ENCODE measurements around the gene CORO1A.

DNA sequence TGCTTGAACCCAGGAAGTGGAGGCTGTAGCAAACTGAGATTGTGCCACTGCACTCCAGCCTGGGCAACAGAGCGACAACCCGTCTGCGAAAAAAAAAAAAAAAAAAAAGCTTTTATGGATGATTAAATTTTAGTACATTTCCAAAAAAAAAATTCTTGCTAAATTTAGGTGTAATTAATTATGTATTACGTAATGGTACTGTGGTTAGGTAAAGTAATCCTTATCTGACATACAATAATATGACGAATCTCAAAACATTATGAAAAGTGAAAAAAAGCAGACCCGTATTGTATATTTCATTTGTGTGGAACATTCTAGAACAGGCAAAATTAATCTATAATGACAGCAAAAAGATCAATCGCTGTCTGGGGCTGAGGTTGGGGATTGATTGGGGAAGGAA is 10.3 kb upstream of the CORO1A start:
- TF ChIP-seq POLR2AphosphoS5 (IDR thresholded peaks at IDR 0.05; ENCODE audit: borderline replicate concordance, low read depth, low read length), result no peak
- TF ChIP-seq EZH2 (IDR thresholded peaks at IDR 0.05), result no peak

Data from SK-N-MC (cell line).